NCI-H146 treated with DMSO at 0.1 percent for 48 hours (cell line): ENCODE measurements around the gene TNFRSF13B.
A peak's percentile ranks its signal among the peaks of the same experiment; 100 is the strongest.
"Not testable (repeated sequence)": the region's sequence is repeated elsewhere in the genome, so short reads cannot be mapped to it uniquely, and the experiment has no call there.

ENCODE experiments used
- DNase-seq: peaks from one replicate; lab custom pipeline; 2025; ENCODE audit not compliant: unreplicated experiment; lab: John Stamatoyannopoulos, UW

The TNFRSF13B gene

DNA sequence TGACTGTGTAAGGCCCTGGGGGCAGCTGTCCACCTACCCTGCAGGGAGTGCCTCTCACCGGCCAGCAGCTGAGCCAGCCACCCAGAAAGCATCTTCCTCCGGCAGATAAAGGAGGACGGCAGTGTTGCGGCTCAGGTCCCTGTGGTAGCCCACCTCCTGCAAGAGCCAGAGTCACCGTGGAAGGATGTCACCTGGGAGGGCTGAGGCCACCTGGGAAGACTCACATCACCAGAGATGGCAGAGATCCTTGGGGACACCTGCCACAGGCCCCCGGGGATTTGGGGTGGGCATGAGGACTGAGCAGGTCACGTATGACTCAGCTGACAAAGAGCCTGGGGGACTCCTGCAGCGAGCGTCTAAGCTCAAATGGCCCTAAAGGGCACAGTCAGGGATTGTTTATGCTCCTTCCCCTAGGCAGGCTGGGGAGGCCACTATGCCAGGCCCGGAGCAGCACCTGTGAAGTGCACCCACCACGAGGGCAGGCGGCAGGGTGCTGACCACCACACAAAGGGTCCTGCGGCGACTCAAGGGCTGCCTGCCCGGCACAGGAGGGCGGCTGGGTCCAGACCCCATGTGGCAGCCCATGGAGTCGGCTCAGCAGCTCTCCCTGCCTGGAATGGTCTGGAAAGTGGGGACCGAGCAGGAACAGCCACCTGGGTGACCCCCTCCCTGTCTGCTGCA lies 44.1 kb downstream of the TNFRSF13B start:
- no peak for DNase-seq

DNA sequence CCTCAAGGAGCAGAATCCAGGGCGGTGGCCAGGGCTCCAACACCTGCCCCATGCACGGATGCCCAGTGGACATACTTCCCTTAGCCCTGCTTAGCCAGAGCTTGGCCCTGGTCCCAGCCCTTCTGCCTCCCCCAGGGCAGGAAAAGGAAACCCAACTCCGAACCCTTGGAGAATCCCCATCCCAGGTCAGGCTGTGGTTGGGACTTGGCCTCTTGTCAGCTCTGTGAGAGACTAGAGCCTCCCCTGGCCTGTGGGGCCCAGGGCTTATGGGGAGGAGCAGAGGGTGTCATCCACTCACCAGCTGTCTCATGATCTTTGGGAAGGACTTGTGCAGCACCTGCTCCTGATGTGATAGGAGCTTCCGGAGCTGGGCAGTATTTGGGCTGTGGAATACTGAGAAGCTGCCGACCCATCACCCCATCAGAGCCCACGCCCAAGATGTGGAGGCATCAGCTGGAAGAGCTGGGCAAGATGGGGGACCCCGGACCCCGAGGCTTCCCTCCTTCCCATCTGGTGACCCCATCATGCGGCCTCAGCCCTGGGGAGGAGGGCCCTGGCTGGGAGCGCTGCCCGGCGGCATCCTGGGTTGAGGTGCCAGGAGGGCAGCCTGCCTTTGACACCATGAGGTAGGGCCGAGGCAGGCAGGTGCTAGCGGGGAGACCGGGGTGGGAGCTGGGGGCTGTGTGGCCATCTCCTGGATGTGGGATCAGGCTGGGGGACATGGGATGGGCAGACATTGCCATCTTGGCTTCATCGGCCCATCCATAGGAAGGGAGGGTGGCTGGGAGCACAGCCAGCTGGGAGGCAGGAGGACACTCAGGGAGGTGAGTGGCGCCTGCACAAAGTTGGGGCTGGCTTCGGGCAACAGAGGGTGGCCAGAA lies 45.1 kb downstream of the TNFRSF13B start:
- DNase-seq, result no peak

DNA sequence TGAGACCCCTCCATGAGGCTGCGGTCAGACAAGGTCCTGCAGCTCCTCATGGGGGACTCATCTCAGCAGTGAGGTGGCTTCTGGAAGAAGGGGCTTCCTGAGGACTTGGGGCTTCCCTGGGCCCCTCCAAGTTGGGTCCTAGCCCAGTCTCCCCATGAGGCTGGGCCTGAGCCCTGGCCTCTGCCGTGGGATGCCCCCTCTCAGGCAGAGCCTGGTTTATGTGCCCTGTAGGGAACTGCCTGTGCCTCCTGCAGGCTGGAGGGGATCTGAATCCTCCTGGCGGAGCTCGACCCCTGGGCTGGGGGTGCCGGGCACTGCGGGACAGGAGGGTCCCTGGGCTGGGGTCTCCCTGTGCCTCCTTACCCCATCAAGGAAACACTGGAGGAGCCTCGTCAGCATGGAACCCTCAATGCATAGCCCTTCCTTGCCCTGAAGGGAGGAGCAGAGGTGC lies 45.8 kb downstream of the TNFRSF13B start:
- DNase-seq, result no peak

DNA sequence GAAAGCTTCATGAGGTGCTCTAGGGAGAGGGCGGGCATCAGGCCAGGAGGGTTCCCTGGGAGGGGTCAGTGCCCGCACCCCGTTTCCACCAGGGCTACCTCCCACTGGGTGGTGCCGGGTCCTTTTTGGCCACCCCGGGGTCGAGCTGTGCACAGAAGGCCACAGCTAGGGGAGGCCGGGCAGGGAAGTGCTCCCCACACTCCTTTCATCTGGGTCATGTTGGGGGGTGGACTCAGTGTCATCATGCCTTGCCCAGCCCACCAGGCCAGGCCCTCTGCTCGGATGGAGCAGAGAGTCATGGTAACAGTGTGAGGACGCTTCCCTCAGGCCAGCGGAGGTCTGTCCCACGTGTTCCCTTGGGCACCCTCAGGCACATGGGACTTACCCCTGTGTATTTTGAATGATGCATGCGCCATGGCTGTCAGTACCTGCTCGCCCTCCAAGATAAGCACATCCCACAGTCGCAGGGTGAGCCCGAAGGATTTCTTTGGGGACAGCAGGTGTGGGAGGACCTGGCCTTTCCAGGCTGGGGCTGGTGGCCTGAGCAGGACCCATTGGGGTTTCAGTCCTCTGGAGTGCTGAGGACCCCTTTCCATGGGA lies 46.4 kb downstream of the TNFRSF13B start:
- DNase-seq, result no peak

DNA sequence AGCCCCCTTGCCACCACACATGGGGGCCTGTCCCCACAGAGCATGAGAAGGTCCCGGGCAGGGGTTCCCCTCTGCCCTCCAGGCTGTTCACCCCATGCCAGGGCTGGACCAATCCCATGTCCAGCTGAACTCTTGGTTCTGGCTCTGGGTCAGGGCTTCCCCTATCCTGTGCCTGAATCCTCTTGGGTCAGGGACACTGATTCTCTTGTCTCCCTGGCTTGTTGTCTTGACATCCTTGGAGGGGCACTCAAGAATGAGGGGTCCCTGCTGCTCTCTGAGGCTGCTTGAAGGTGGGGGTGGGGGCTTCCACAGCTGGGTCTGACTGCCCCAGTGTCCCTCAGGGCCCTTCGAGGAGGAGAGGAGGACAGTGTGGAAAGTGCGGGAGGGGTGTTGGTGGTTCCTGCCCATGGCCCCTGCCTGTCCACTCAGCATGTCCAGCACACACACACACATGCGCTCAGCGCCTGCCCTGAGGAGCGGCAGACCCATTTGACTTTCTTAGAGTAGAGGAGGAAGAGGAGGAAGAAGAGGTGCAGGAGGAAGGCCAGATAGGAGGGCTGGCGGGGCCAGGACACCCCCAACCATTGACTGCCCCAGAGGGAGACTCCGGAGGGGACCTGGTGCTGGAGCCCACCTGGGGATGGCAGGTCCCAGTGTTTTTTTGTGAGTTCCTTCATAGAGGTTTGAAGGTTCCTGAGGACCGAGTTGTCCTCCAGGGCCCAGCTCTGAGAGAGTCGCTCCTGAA lies 47.0 kb downstream of the TNFRSF13B start:
- no peak for DNase-seq

DNA sequence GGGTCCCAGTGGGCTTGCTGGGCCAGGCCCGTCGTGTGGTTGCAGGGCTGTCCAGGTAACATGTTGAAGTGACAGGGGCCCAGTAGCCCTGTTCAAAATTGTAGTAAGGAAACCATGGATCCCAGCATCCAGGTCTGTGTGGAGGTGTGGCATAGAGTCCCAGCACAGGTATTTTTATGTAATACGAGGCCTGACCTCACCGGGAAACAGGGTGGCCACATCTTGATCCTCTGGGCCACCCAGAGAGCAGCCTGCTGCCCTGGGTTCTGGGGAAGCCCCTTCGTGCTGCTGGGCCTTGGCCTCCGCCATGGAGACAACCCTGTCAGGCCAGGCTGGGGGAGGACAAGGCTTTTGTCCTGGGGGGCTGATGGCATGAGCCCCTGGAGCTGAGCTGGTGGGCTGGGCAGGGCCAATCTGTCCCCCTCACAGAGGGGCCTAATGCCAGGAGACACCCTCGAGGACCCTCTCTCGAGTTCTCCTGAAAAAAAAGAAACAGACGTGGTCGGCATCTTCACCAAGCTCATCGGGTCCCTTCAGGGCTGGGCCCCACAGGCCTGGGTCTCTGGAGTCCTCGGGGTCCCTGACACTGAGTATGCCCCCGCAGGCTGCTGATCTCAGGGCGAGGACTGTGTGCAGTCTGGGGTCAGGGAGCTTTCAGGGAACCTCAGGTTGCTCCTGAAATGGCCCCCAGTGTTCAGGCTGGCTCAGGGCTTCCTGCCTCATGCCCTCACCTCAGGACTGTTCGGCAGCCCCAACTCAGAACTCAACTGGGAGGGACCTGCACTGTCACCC lies 47.8 kb downstream of the TNFRSF13B start:
- DNase-seq, result no peak

DNA sequence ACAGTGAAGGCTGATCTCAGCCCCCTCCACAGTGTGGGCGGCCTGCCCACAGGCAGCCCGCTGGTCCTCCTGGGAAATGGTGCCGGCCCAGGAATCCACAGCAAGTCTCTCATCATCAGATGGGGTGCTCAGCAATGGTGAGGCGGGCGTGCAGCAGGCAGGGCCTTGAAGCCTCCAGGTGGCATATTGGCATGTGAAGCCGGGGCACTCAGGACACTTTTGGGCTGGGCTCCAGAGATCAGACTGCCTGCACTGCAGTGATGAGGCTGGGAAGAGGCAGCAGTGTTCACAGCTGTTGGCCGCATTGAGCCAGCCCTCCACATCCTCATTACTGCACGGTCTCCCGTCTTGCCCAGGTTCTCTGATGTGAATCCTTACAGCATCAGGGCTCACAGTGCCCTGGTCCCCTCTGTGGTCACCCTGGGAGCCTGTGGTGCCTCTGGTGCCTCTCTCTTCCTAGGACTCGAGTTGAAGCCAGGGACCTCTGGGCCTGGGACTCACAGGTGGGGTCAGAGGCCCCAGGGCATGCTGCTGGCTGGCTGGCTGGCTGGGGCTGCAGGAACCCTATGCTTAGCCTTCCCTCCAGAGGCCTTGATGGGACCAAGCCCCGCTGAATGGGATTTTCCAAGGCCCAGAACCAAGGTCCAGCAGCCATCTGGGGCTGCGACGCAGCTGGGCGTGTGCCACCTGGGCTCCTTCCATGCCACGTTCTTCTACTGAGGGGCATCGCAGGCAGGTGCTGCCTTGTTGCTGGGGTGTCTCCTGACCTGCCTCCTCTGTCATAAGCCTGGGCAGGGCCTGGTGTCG lies 48.6 kb downstream of the TNFRSF13B start:
- no peak for DNase-seq

DNA sequence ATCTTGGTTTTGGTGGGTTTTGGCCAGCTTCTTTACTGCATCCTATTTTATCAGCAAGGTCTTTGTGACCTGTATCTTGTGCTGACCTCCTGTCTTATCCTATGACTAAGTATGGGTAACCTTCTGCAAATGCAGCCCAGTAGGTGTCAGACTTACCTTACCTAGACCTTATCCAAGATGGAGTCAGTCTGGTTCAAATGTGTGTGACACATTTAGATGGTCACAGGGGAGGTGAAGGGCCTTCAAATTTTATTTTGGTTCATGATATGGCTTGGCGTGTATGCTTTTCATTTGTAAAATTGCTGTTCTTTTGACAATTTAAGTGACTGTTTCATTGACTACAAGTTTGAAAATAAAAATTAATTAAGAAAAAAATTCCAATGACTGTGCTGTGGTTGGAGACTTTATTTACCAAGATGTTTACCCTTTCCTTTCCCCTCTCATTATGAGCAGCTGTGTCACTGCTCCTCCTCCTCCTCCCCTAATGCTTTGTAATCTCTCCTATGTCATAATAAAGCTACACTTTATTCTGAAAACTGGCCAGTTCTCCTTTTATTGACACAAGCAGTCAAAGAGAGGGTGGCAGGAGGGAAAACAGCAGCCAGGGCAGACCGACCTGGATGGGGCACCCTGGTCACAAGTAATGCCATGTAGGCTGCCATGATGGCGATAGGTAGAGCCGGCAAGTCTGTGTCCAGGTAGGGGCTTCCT lies 49.4 kb downstream of the TNFRSF13B start:
- no peak for DNase-seq

DNA sequence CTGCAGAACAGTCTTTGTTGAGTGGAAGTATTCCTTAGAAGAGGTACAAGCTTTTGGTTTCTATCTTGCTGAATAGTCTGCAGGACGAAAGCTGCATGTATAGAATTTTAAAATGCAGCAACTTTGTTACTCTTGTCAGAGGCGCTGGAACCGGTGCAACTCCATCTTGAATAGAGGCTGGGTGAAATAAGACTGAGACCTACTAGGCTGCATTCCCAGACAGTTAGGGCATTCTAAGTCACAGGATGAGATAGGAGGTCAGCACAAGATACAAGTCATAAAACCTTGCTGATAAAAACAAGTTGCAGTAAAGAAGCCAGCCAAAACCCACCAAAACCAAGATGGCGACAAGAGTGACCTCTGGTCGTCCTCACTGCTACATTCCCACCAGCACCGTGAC lies 50.5 kb downstream of the TNFRSF13B start:
- not testable (repeated sequence) for DNase-seq

DNA sequence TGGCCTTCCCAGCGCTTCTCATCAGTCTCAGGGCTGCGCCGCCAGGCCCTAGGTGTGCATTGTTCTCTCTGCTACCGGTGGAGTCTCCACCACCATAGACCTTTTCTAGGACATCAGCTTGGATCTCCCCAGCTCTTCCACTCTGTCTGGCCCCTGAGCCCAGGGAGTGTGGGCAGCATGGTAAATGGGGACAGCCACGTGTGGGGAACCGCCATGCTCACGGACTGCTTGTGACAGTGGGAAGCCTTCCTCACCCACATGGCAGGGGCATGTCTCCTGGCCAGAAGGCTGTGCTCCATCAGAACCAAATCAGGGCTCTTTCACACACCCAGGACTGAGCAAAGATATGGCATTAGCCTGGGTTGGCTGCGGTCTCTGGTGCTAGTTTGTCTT lies 51.3 kb downstream of the TNFRSF13B start:
- DNase-seq, result no peak

DNA sequence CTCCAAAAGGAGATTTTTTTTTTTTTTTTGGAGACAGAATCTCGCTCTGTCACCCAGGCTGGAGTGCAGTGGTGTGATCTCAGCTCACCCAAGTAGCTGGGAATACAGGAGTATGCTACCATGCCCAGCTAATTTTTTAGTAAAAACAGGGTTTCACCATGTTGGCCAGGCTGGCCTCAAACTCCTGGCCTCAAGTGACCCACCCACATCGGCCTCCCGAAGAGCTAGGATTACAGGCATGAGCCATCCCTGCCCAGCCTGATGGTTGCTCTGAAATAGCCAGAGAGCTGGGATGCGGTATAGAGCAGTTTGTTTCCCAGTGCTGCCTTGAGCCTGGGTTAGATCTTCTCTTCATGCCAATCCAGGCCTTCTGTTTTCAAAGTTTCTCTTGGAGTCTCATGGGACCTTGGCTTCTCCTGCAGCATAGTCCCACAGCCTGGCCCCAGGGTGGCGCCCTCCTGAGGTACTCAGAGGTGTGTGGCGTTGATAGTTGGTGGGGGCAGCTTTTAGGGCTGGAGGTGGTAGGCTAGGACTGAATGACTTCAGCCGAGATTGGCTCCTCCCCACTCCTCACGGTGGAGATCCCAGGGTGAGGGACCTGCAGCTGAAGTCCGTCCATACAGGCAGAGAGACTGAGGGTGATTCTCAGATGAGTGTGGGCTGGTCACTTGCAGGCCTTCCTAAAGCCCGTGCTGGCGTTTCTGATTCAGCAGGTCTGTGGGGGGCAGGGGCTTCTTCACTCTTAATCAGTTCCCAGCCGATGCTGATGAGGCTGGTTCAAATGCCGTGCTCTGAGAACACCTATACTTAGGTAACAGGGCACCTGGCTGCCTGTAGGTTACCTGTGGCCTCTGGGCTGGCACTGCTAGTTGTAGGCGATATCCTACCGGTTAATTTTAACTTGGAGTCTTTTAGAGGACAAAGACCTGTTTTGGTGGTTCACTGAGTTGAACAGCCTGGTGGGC lies 52.0 kb downstream of the TNFRSF13B start:
- DNase-seq, result no peak

DNA sequence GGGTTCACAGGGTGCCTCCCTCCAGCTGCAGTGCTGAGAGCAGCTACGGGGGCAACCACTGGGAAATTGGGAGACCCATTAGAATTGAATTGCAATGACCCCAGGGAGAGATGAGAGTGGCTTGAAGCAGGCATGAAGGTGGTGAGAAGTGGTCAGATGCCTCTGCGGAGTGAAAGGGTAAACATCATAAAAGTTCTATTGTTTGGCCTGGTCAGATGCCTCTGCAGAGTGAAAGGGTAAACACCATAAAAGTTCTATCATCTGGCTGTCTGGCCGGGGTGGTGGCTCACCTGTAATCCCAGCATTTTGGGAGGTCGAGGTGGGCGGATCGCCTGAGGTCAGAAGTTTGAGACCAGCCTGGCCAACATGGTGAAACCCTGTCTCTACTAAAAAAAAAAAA lies 53.5 kb downstream of the TNFRSF13B start:
- DNase-seq, result no peak

DNA sequence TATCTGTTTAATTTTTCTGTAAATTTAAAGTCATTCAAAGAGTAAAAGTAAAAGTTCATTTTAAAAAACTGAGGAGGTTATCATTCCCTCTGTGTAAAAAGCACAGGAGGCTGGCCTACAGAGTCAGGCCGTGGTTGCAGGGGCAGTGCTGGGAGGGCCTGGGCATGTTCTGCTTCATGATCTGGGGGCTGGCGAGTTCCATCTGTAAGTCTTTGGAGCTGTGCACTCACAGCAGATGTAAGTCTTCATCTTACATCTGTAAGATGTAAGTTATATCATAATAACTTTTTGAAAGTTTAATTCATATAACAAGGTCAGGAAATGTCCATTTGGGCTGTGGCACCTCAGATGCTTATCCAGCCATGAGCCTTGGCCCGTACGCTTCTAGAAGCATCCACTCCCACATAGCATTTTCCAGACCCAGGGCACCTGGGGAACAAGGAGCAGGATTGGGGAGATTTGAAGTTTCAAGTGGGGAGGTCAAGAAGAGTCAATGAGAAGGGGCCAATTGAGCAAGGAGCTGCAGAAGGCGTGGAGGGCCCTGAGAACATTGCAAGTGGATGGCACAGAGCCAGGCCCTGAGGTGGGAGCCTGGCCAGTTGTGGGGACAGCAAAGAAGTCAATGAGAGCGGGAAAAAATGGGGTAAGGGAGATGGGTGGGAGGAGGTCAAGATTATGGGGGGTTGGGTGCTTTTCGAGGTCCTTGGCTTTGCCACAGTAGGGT lies 54.1 kb downstream of the TNFRSF13B start:
- no peak for DNase-seq

DNA sequence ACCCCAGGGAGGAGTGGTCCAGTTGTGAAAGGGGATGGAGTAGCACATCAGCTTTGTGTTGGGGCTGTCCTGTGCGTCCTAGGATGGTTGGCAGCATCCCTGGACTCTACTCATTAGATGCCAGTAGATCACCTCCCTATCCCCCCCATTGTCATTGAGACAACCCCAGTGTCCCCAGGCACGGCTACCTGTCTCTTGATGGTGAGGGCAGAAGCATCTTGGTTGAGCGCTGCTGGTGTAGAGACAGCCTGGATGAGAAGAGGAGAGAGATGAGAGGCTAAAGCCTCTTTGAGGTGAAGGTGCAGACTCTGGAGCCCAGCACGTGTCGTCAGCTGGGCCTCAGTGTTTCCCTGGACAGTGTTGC lies 55.4 kb downstream of the TNFRSF13B start:
- no peak for DNase-seq

DNA sequence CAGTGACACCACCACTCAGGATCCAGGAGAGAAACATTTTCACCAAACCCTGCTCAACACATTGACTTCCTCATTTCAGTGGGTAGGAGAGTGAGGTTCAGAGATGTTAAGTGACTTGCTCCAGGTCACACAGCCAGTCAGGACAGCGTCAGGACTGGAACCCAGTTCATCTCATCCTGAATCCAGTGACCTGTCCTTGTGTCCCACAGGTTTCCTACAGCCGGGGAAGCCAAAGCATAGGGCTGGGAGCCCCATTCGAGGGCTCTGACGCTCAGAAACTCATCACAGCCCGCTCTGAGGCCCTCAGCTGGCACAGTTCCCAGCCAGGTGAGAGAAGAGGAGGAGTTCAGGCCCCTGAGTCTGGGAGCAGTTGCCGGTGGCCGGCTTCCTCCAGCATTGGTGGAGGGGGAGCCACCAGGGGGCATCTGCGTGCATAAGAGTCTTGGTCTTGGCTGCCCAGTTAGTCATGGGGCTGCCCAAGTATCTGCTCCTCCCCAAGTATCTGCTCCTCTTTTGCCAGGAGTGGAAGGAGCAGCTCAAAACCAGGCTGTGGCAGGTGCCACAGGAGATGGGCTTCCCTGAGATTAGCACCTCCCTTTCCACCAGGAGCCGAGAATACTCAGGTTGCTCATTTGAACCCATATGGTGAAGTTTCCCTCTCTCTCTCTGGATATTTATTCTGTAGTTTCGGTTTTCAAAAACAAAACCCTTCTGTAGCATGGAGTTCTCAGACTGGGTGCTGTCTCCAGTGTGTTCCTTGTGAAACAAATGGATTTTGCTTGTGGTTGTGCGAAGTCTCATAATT lies 56.0 kb downstream of the TNFRSF13B start:
- peak; percentile 56 for DNase-seq

DNA sequence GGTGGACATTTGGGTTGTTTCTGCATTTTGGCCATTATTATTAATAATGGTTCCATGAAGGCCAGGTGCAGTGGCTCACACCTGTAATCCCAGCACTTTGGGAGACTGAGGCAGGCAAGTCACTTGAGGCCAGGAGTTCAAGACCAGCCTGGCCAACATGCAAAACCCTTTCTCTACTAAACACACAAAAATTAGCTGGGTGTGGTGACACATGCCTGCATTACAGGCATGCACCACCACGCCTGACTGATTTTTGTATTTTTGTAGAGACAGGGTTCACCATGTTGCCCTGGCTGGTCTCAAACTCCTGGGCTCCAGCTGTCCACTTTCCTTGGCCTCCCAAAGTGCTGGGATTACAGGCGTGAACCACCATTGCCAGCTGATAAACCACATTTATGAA lies 58.5 kb downstream of the TNFRSF13B start:
- DNase-seq, result no peak
